ENCODE measurements around the gene TMBIM4. TPM values are rescaled to one million over a fixed set of nuclear protein-coding genes. Genes with fewer than 3 reads are reported as not detected.
A peak's percentile ranks its signal among the peaks of the same experiment; 100 is the strongest.

Gene TMBIM4
- total RNA-seq, 1 experiment from 2014 or later: 29.8 TPM

DNA sequence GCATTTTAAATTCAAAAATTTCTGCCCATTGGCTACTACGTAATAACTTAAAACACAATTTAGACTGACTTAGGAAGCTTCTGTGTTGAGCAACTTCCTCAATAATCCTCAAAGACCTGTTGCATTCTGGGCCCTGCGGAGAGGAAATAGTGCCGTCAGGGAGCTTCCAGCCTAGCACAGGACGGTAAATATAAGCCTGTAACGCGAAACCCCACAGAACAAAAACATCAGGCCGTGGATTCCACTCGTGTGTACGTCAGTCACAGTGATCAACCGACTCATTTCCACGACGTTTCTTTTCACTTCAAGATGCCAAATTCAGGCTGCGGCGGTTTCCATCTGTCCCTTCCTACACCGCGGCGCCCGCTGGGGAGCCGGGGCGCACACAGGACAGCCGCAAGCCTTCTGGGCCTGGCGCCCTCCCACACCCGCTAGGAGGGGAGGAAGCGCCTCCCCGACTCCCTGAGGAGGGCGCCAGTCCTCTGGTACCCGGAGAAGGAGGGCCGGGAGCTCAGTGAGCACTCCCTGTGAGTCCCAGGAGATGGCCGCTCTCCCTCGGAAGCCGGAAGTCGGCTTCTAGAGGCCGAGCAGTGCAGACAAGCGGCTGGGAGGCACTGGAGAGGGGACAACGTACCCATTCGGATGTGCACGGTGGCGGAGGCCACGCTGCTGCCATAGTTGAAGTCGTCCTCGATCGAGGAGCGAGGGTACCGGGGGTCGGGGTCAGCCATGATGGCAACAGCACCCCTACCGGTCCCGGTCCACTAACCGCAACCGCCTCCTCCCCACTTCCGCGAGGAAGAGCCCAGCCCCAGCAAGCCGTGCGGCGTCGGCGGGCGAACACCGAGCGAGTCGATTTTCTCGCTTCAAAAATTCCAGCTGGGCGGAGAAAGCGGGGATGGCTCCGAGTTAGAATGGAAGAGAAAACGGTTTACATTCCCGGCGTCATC is at the start of gene TMBIM4 (continued):
- TF ChIP-seq ZNF317 (CRISPR knock-in tag; IDR thresholded peaks at IDR 0.05; ENCODE audit: borderline replicate concordance, low read depth) (no peak), ZSCAN18 (CRISPR knock-in tag; IDR thresholded peaks at IDR 0.05) (no peak), ZNF396 (CRISPR knock-in tag; IDR thresholded peaks at IDR 0.05; ENCODE audit: borderline replicate concordance) (no peak), ATF1 (CRISPR knock-in tag; IDR thresholded peaks at IDR 0.05) (no peak), TCF7 (CRISPR knock-in tag; IDR thresholded peaks at IDR 0.05; ENCODE audit: low read depth) (no peak), ZBTB43 (CRISPR knock-in tag; IDR thresholded peaks at IDR 0.05) (peak; percentile 84), KAT7 (CRISPR knock-in tag; IDR thresholded peaks at IDR 0.05; ENCODE audit: borderline replicate concordance) (peak; percentile 91; the same call in 1 of the 2 replicates), NR2C2 (CRISPR knock-in tag; IDR thresholded peaks at IDR 0.05) (no peak), E2F4 (CRISPR knock-in tag; IDR thresholded peaks at IDR 0.05; ENCODE audit: borderline replicate concordance, low read depth) (no peak), CBFB (CRISPR knock-in tag; IDR thresholded peaks at IDR 0.05; ENCODE audit: low read depth) (no peak), ZNF512 (CRISPR knock-in tag; IDR thresholded peaks at IDR 0.05; ENCODE audit: borderline replicate concordance) (no peak), GRHL2 (CRISPR knock-in tag; IDR thresholded peaks at IDR 0.05; ENCODE audit: insufficient replicate concordance, severe bottlenecking) (no peak), TEAD4 (CRISPR knock-in tag; IDR thresholded peaks at IDR 0.05) (0 out of 2 replicates have a peak, but pooled peaks have one; percentile 51), JUN (CRISPR knock-in tag; IDR thresholded peaks at IDR 0.05) (peak; percentile 68; the same call in 1 of the 2 replicates), ZNF232 (CRISPR knock-in tag; IDR thresholded peaks at IDR 0.05) (no peak), ZNF281 (CRISPR knock-in tag; IDR thresholded peaks at IDR 0.05) (no peak), FOXP1 (CRISPR knock-in tag; IDR thresholded peaks at IDR 0.05; ENCODE audit: borderline replicate concordance) (peak; percentile 87), FOXK1 (CRISPR knock-in tag; IDR thresholded peaks at IDR 0.05) (no peak; the same call in 1 of the 2 replicates), TEAD1 (CRISPR knock-in tag; IDR thresholded peaks at IDR 0.05) (peak; percentile 78; the same call in 1 of the 2 replicates), MYBL2 (CRISPR knock-in tag; IDR thresholded peaks at IDR 0.05) (peak; percentile 85)
- TF ChIP-seq, protein P1, sequence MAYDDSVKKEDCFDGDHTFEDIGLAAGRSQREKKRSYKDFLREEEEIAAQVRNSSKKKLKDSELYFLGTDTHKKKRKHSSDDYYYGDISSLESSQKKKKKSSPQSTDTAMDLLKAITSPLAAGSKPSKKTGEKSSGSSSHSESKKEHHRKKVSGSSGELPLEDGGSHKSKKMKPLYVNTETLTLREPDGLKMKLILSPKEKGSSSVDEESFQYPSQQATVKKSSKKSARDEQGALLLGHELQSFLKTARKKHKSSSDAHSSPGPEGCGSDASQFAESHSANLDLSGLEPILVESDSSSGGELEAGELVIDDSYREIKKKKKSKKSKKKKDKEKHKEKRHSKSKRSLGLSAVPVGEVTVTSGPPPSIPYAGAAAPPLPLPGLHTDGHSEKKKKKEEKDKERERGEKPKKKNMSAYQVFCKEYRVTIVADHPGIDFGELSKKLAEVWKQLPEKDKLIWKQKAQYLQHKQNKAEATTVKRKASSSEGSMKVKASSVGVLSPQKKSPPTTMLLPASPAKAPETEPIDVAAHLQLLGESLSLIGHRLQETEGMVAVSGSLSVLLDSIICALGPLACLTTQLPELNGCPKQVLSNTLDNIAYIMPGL (CRISPR knock-in tag; IDR thresholded peaks at IDR 0.05): peak; percentile 77; the same call in 1 of the 2 replicates
- TF ChIP-seq, protein P2, sequence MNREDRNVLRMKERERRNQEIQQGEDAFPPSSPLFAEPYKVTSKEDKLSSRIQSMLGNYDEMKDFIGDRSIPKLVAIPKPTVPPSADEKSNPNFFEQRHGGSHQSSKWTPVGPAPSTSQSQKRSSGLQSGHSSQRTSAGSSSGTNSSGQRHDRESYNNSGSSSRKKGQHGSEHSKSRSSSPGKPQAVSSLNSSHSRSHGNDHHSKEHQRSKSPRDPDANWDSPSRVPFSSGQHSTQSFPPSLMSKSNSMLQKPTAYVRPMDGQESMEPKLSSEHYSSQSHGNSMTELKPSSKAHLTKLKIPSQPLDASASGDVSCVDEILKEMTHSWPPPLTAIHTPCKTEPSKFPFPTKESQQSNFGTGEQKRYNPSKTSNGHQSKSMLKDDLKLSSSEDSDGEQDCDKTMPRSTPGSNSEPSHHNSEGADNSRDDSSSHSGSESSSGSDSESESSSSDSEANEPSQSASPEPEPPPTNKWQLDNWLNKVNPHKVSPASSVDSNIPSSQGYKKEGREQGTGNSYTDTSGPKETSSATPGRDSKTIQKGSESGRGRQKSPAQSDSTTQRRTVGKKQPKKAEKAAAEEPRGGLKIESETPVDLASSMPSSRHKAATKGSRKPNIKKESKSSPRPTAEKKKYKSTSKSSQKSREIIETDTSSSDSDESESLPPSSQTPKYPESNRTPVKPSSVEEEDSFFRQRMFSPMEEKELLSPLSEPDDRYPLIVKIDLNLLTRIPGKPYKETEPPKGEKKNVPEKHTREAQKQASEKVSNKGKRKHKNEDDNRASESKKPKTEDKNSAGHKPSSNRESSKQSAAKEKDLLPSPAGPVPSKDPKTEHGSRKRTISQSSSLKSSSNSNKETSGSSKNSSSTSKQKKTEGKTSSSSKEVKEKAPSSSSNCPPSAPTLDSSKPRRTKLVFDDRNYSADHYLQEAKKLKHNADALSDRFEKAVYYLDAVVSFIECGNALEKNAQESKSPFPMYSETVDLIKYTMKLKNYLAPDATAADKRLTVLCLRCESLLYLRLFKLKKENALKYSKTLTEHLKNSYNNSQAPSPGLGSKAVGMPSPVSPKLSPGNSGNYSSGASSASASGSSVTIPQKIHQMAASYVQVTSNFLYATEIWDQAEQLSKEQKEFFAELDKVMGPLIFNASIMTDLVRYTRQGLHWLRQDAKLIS (CRISPR knock-in tag; IDR thresholded peaks at IDR 0.05; ENCODE audit: borderline replicate concordance): no peak
